Measurements from ENCODE around the gene DNAJC17.

DNAJC17 gene

DNA sequence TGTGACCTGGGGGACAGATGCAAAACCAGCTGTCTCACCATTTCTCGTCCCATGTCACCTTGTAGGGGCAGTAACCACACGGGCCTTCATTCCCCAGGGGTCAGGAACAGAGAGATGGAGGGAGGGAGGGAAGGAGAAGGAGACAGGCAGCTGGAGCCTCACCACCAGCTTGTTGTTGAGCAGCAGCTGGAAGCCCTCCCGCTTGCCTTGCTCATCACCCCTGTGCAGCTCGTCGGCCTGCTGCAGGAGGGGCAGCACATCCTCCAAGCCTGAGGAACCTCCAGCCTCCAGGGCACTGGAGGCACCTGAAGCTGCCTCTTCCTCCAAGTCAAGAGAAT is 62.5 kb downstream of the DNAJC17 start:
- Histone ChIP-seq H3K27me3 (ENCODE audit: control insufficient read depth, insufficient read depth, low read length) (no peaks in the 10 kb centered on the region), H3K4me2 (ENCODE audit: low read length) (no peak overlapping the region), H3K4me1 (no peaks in the 10 kb centered on the region), H3K36me3 (ENCODE audit: control insufficient read depth, insufficient read depth, low read length) (no peaks in the 10 kb centered on the region), H2AFZ (no peak overlapping the region), H3K27ac (no peak overlapping the region), H3K9ac (no peak overlapping the region), H3K79me2 (no peaks in the 10 kb centered on the region), H3K9me3 (ENCODE audit: control insufficient read depth, low read length) (no peaks in the 10 kb centered on the region), H3K4me3 (ENCODE audit: low read depth, low read length) (no peak overlapping the region)
- TF ChIP-seq, protein P1, sequence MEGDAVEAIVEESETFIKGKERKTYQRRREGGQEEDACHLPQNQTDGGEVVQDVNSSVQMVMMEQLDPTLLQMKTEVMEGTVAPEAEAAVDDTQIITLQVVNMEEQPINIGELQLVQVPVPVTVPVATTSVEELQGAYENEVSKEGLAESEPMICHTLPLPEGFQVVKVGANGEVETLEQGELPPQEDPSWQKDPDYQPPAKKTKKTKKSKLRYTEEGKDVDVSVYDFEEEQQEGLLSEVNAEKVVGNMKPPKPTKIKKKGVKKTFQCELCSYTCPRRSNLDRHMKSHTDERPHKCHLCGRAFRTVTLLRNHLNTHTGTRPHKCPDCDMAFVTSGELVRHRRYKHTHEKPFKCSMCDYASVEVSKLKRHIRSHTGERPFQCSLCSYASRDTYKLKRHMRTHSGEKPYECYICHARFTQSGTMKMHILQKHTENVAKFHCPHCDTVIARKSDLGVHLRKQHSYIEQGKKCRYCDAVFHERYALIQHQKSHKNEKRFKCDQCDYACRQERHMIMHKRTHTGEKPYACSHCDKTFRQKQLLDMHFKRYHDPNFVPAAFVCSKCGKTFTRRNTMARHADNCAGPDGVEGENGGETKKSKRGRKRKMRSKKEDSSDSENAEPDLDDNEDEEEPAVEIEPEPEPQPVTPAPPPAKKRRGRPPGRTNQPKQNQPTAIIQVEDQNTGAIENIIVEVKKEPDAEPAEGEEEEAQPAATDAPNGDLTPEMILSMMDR (IDR thresholded peaks at IDR 0.05) = no peak

DNA sequence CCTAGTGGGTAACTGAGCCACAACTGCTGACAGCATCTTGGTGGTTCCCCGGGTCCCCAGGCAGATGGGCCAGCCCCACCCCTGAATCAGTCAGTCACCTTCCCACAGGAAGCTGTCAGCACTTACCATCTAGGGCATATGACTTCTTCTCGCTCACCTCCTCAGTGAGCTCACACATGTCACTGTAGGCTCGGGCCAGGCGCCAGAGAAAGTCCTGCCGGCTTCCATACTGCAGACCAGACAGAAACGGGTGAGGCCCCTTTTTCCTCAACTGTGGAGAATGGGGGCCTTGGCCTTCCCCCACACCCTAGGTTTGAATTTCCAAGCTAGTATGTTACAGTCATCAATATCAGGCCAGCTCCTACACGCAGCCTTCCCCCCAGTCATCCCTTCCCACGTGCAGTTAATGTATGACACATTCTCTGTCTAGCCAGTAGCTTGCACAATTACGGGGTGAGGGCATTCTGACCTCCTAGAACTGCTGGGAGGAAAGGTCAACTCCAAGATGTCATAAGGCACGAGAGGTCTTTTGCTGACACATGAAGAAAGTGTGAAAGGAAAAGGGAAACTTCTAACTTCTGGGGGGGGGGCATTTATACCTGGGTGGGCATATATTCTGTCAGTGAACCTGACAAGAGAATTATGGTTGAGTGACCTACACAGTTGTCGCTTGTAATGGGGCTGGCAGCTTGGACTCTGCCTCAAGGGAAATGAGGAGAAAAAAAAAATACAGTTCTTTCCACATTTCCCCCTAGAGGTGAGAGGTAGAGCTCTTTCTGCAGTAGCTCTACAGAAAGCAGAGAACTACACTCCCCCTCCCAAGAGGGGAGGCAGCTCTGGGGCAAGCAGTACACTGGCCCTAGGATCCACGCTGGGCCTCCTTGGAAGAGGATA is 63.1 kb downstream of the DNAJC17 start:
- no peak overlapping the region for H3K4me3 ChIP-seq (ENCODE audit: low read depth, low read length)
- no peak overlapping the region for H3K27ac ChIP-seq
- no peaks in the 10 kb centered on the region for H3K4me1 ChIP-seq
- TF ChIP-seq, protein P1 (IDR thresholded peaks at IDR 0.05) = no peak
- H2AFZ ChIP-seq = no peak overlapping the region
- H3K9ac ChIP-seq = no peak overlapping the region
- no peaks in the 10 kb centered on the region for H3K9me3 ChIP-seq (ENCODE audit: control insufficient read depth, low read length)
- no peaks in the 10 kb centered on the region for H3K79me2 ChIP-seq
- H3K36me3 ChIP-seq (ENCODE audit: control insufficient read depth, insufficient read depth, low read length) = no peaks in the 10 kb centered on the region
- H3K4me2 ChIP-seq (ENCODE audit: low read length) = no peak overlapping the region
- no peaks in the 10 kb centered on the region for H3K27me3 ChIP-seq (ENCODE audit: control insufficient read depth, insufficient read depth, low read length)

DNA sequence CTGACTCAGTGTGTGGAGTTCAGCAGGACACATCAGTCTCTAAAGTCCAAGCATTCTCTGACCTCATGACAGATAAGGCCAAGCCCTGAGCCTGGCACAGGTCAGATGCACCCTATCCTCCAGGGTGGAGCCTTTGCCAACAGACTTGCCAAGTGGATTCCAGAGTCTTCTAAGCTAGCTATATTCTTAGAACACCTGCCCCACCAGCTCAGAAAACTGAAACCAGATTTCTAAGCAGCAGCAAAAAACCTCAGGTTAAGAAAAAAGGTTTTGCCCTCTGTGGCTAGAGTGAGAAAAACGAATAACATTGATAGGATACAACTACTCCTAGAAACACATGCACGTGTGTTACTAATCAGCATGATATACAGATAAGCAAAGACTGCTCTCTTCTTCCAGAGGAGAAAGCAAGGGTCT is 63.8 kb downstream of the DNAJC17 start:
- Histone ChIP-seq H2AFZ (no peak overlapping the region), H3K9me3 (ENCODE audit: control insufficient read depth, low read length) (no peaks in the 10 kb centered on the region), H3K4me3 (ENCODE audit: low read depth, low read length) (no peak overlapping the region), H3K27ac (no peak overlapping the region), H3K27me3 (ENCODE audit: control insufficient read depth, insufficient read depth, low read length) (no peaks in the 10 kb centered on the region), H3K79me2 (no peaks in the 10 kb centered on the region), H3K36me3 (ENCODE audit: control insufficient read depth, insufficient read depth, low read length) (no peaks in the 10 kb centered on the region), H3K4me1 (no peaks in the 10 kb centered on the region), H3K9ac (no peak overlapping the region), H3K4me2 (ENCODE audit: low read length) (no peak overlapping the region)
- TF ChIP-seq, protein P1 (IDR thresholded peaks at IDR 0.05) = no peak

DNA sequence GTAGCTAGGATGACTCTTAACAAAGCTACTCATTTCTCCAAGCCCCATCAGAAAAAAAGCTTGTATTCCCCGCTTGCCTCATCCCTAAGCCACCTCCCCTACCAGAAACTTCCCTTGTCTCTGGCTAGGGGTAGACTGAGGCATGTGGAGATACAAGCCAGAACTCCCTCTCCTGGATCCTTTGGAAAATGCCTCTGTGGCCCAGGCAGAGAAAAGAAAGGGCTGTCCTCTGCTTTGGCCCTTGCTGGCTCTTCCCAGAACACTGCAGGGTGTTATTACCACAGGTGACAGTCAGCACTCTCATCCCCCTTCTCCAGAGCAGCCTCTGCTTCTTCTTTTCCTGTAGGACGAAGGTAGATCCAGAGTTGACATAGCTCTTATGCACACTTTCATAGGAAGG is 67.4 kb downstream of the DNAJC17 start:
- no peaks in the 10 kb centered on the region for H3K79me2 ChIP-seq
- no peaks in the 10 kb centered on the region for H3K4me1 ChIP-seq
- H3K36me3 ChIP-seq (ENCODE audit: control insufficient read depth, insufficient read depth, low read length) = no peaks in the 10 kb centered on the region
- H2AFZ ChIP-seq = no peak overlapping the region
- H3K4me2 ChIP-seq (ENCODE audit: low read length) = no peak overlapping the region
- H3K4me3 ChIP-seq (ENCODE audit: low read depth, low read length) = no peak overlapping the region
- H3K27me3 ChIP-seq (ENCODE audit: control insufficient read depth, insufficient read depth, low read length) = no peaks in the 10 kb centered on the region
- TF ChIP-seq, protein P1 (IDR thresholded peaks at IDR 0.05) = no peak
- H3K9ac ChIP-seq = no peak overlapping the region
- no peak overlapping the region for H3K27ac ChIP-seq
- H3K9me3 ChIP-seq (ENCODE audit: control insufficient read depth, low read length) = no peaks in the 10 kb centered on the region

DNA sequence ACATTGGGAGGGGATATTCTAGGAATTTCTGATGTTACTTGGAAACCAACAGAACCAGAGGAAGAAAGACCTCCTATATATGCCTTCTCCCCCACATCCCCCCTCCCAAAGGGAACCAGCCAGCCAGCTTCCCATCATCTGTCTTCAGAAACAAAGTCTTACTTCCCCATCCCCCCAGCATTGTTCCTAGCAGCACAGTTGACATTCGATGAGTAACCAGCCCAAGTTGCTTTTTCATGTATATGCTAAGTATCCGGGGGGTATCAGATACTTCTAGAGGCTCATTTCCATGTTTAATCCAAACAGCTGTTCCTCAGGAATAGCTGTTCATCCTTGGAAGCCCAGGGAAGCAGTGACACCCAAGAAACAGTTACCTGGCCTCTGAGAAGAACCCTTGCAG is 68.2 kb downstream of the DNAJC17 start:
- Histone ChIP-seq H3K4me3 (ENCODE audit: low read depth, low read length) (no peak overlapping the region), H3K27me3 (ENCODE audit: control insufficient read depth, insufficient read depth, low read length) (no peaks in the 10 kb centered on the region), H3K27ac (no peak overlapping the region), H3K9ac (no peak overlapping the region), H3K4me1 (no peaks in the 10 kb centered on the region), H3K9me3 (ENCODE audit: control insufficient read depth, low read length) (no peaks in the 10 kb centered on the region), H2AFZ (no peak overlapping the region), H3K79me2 (no peaks in the 10 kb centered on the region), H3K4me2 (ENCODE audit: low read length) (no peak overlapping the region), H3K36me3 (ENCODE audit: control insufficient read depth, insufficient read depth, low read length) (no peaks in the 10 kb centered on the region)
- TF ChIP-seq, protein P1 (IDR thresholded peaks at IDR 0.05) = no peak

Measured in parathyroid adenoma (tissue), 2 donors.